Measurements from ENCODE around the gene SCCPDH.
A peak's percentile ranks its signal among the peaks of the same experiment; 100 is the strongest.

- no peak for TF ChIP-seq POLR2A (IDR thresholded peaks at IDR 0.05)
- TF ChIP-seq CTCF (IDR thresholded peaks at IDR 0.05) = no peak
- peak in 2 of 3 donors; percentile 35 to 57 for TF ChIP-seq POLR2AphosphoS5 (IDR thresholded peaks at IDR 0.05)
- TF ChIP-seq EP300 (IDR thresholded peaks at IDR 0.05; ENCODE audit: low read depth) = no peak
Measured at GRCh38 chr1:246709835-246710234, 14.4 kb upstream of the SCCPDH start.
